C4-2B (cell line): ENCODE measurements around the gene MED9.

ENCODE experiments used
- CTCF ChIP-seq: fragments of 450-650 bp; conservative IDR thresholded peaks from 2 replicates; pipeline ENCODE4 v1.5.1; 2017; ENCODE audit warnings: mild to moderate bottlenecking
- ZFX ChIP-seq: fragments of 450-650 bp; IDR thresholded peaks from 2 replicates; pipeline ENCODE4 v1.6.1; 2017

GRCh38 chr17:17476865-17477467 is at the start of gene MED9:
- TF ChIP-seq CTCF (no peak), ZFX (peak; percentile 89)
